HCT116 (cell line): Measurements from ENCODE around the gene MED23.

Experiments used
- MAX ChIP-seq: IDR thresholded peaks from 2 replicates; pipeline ENCODE4 v1.6.1; 2012
- TF ChIP-seq, protein P1 (sequence below), 3 experiments: fragments of 200-600 bp in 1 of 3; sonication (generic) in 1 of 3; IDR thresholded peaks in 2 of 3; conservative IDR thresholded peaks in 1 of 3; 2 replicates each; pipeline ENCODE4 v1.5.1; 2012 to 2017; ENCODE audit warnings: low read depth in 2 of 3, low read length in 2 of 3, antibody characterized with exemption in 1 of 3, borderline replicate concordance in 1 of 3, control low read depth in 1 of 3, mild to moderate bottlenecking in 1 of 3, mixed read lengths in 1 of 3, mixed run types in 1 of 3, moderate library complexity in 1 of 3; ENCODE audit not compliant: insufficient read depth in 1 of 3

GRCh38 chr6:131657222-131657621, 29.2 kb upstream of the MED23 start:
- TF ChIP-seq, protein P1, sequence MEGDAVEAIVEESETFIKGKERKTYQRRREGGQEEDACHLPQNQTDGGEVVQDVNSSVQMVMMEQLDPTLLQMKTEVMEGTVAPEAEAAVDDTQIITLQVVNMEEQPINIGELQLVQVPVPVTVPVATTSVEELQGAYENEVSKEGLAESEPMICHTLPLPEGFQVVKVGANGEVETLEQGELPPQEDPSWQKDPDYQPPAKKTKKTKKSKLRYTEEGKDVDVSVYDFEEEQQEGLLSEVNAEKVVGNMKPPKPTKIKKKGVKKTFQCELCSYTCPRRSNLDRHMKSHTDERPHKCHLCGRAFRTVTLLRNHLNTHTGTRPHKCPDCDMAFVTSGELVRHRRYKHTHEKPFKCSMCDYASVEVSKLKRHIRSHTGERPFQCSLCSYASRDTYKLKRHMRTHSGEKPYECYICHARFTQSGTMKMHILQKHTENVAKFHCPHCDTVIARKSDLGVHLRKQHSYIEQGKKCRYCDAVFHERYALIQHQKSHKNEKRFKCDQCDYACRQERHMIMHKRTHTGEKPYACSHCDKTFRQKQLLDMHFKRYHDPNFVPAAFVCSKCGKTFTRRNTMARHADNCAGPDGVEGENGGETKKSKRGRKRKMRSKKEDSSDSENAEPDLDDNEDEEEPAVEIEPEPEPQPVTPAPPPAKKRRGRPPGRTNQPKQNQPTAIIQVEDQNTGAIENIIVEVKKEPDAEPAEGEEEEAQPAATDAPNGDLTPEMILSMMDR (IDR thresholded peaks at IDR 0.05 in 2 of 3, conservative IDR thresholded peaks at IDR 0.05 in 1 of 3; ENCODE audit: borderline replicate concordance in 1 of 3, insufficient read depth in 1 of 3, low read depth in 2 of 3, low read length in 2 of 3) = no peak
- no peak for TF ChIP-seq MAX
